Measurements from ENCODE around the gene CYSTM1.

The CYSTM1 gene

GRCh38 chr5:140239939-140240700, 65.1 kb downstream of the CYSTM1 start:
- DNase-seq, result peak; percentile 36 to 67

- no peak for DNase-seq
Observed at GRCh38 chr5:140240987-140241706, 66.2 kb downstream of the CYSTM1 start.

DNA sequence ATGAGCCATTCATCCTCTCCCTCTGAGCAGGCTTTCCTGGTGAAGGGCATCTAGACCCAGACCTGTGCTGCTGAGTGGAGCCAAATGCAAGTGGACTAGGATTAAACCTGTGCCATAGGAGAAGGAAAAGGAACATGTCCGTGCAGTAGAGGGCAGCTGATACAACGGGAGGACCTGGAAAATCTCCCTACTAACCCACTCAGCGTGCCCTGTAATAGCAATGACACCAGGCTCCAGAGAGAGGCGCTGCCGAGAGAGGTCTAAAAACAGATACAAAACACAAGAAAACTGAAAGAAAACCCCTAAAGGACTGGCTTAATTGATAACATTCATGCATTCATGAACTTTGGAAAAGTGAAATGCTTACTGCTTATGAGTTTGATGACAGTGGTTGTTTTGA, 67.1 kb downstream of the CYSTM1 start:
- DNase-seq, result no peak

- DNase-seq, result no peak
Observed at GRCh38 chr5:140242890-140243585, 68.0 kb downstream of the CYSTM1 start.

- DNase-seq, result no peak
Observed at GRCh38 chr5:140243706-140244250, 68.8 kb downstream of the CYSTM1 start.

DNA sequence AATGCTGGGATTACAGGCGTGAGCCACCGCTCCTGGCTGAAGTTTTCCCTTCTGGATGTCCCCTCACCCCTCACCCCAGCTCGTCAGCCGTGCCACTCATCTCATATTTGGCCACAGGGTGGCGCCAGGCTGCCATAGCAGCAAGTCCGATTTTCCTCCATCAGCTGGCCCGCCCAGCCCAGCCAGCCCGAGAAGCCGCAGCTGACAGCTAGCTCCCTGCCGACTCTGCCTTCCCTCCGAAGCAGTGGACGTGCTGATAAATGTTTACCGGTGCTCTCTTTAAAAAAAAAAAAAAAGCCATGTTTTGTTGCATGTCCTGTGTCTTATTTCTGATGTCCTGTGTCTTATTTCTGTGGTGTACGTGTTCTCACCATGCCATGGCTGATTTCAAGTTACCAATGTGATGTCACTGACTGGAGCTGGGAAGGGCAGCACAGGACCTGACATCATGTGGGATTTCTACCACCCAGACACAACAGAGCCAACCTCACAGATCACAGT, 69.6 kb downstream of the CYSTM1 start:
- peak; percentile 71 to 91 for DNase-seq

- no peak for DNase-seq
Observed at GRCh38 chr5:140245341-140245740, 70.4 kb downstream of the CYSTM1 start.

- no peak for DNase-seq
Observed at GRCh38 chr5:140245926-140246325, 70.9 kb downstream of the CYSTM1 start.

GRCh38 chr5:140246378-140247122, 71.6 kb downstream of the CYSTM1 start:
- no peak for DNase-seq

DNA sequence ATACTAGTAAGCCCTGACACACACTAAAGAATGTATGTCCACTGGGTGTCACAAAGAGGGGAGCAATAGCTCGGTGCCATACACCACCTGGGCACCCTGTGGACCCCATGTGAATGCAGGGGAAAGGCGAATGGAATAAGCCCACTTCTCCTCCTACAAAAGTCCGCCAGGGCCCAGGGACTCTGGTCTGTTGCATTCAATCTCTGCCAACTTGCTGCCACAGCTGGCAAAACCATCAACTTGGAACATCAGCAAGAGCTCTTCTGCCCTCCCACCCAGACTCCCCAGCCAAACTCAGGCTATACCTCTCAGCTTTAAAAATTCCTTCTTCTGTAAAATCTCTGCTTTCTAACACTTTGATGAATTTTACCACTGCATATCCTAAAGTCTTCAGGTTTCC, 73.4 kb downstream of the CYSTM1 start:
- DNase-seq, result no peak

GRCh38 chr5:140249536-140249935, 74.5 kb downstream of the CYSTM1 start:
- no peak for DNase-seq

GRCh38 chr5:140250386-140250785, 75.4 kb downstream of the CYSTM1 start:
- DNase-seq, result no peak

- peak; percentile 88 to 92 for DNase-seq
Observed at GRCh38 chr5:140251527-140251973, 76.6 kb downstream of the CYSTM1 start.

DNA sequence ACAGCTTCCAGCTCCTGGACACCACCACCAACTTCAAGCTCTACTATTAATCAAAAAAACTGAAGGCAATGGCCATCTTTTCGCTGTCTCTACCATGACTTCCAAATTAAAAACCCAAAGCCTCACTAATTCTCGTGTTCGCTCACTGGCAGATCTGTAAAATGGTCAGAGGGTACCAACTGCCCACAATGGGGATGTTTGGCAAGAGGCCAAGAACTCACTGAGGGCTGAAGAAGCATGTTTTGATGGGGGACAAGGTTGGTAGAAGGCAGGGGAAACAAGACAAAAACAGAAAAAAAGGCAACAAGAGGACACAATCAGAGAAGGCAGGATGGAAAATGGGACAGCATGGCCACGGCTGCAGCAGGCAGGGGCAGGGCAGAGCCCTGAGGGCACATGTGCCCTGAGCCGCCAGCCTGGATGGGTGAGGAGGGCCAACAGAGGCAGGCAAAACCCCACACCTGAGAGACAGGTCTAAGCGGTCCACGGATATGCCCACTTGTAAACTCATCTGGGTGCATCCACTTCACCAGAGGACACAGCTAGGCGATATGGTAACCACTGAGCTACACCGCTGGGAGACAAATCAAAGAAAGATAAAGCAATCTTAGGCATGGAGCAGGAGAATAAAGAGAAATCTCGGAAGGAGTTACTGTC, 77.6 kb downstream of the CYSTM1 start:
- no peak for DNase-seq

- DNase-seq, result peak; percentile 65 to 80
Observed at GRCh38 chr5:140253985-140254384, 79.0 kb downstream of the CYSTM1 start.

- DNase-seq, result no peak
Observed at GRCh38 chr5:140255460-140256157, 80.6 kb downstream of the CYSTM1 start.

DNA sequence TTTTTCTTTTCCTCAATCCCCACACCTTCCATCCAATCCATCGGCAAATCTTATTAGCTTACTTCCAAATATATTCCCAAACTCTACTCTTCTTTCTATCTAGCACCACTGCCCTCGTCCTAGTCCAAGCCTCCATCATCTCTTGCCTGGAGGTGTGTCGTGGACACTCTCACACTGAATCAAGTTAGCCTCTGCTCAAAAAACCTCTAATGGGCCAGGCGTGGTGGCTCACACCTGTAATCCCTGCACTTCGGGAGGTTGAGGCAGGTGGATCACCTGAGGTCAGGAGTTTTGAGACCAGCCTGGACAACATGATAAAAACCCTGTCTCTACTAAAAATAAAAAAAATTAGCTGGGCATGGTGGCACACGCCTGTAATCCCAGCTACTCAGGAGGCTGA, 81.7 kb downstream of the CYSTM1 start:
- DNase-seq, result no peak

- DNase-seq, result no peak
Observed at GRCh38 chr5:140258016-140258415, 83.0 kb downstream of the CYSTM1 start.

- no peak for DNase-seq
Observed at GRCh38 chr5:140258873-140259272, 83.9 kb downstream of the CYSTM1 start.

GRCh38 chr5:140259500-140259899, 84.5 kb downstream of the CYSTM1 start:
- no peak for DNase-seq

GRCh38 chr5:140260089-140260656, 85.2 kb downstream of the CYSTM1 start:
- no peak for DNase-seq
